Gastroesophageal sphincter (tissue), 4 donors: Measurements from ENCODE around the gene SPAG16. TPM values are rescaled to one million over a fixed set of nuclear protein-coding genes. Genes with fewer than 3 reads are reported as not detected.
"Not testable (repeated sequence)": the region's sequence is repeated elsewhere in the genome, so short reads cannot be mapped to it uniquely, and the experiment has no call there.

Experiments
- ATAC-seq: fragments of 150-250 bp; one replicate; pipeline ENCODE4 v1.9.1; 2016; ENCODE audit warnings: mild to moderate bottlenecking, moderate library complexity
- H3K27ac ChIP-seq, 4 donors: fragments of 200-600 bp; sonication (generic) in 3 of 4; 1 replicate in 3 of 4; 2 replicates in 1 of 4; pipeline ENCODE4 v1.5.1; 2016 to 2019
- H3K27me3 ChIP-seq: fragments of 200-600 bp; sonication (generic); one replicate; pipeline ENCODE4 v1.5.1; 2019
- H3K36me3 ChIP-seq, 2 donors: fragments of 200-600 bp; sonication (generic); one replicate each; pipeline ENCODE4 v1.5.1; 2019; ENCODE audit warnings: control low read depth in 1 of 2
- H3K4me1 ChIP-seq, 3 donors: fragments of 200-600 bp; sonication (generic); 1 replicate in 2 of 3; 2 replicates in 1 of 3; pipeline ENCODE4 v1.5.1; 2016 to 2019; ENCODE audit warnings: control low read depth in 2 of 3
- H3K4me3 ChIP-seq, 2 donors: fragments of 200-600 bp; sonication (generic); one replicate each; pipeline ENCODE4 v1.5.1; 2019; ENCODE audit warnings: mild to moderate bottlenecking in 1 of 2, moderate library complexity in 1 of 2
- H3K9me3 ChIP-seq, 3 donors: fragments of 200-600 bp; sonication (generic); one replicate each; pipeline ENCODE4 v1.5.1; 2017 to 2019; ENCODE audit warnings: control low read depth in 2 of 3
- EP300 ChIP-seq: sonication (generic); formaldehyde crosslinking; IDR thresholded peaks from one replicate; pipeline ENCODE4 v1.6.1; 2017; ENCODE audit warnings: antibody characterized with exemption, mild to moderate bottlenecking
- POLR2A ChIP-seq, 2 donors: fragments of 450-650 bp; IDR thresholded peaks; one replicate each; pipeline ENCODE4 v1.6.1; 2017; ENCODE audit warnings: antibody characterized with exemption in 2 of 2, mild to moderate bottlenecking in 2 of 2, moderate library complexity in 1 of 2
- POLR2AphosphoS5 ChIP-seq: sonication (generic); formaldehyde crosslinking; IDR thresholded peaks from one replicate; pipeline ENCODE4 v1.6.1; 2017; ENCODE audit warnings: antibody characterized with exemption
- WGBS, 2 donors: methylation state at CpG; one replicate each; pipeline ENCODE4 v1.1.5; 2018; ENCODE audit warnings: low coverage in 1 of 2; 5-methylcytosine and 5-hydroxymethylcytosine counted together
- total RNA-seq, 4 donors: library from RNA; depleted of rRNA; stranded (reverse); fragments of >200 nt; gene quantifications; one replicate each; pipeline ENCODE4 v1.1.0, GENCODE V29; 2016
- TF ChIP-seq, protein P1 (sequence below), 4 experiments: fragments of 200-600 bp in 2 of 4; fragments of 450-650 bp in 2 of 4; sonication (generic) in 1 of 4; IDR thresholded peaks; one replicate each; pipeline ENCODE4 v1.5.1; 2017 to 2019; ENCODE audit warnings: antibody characterized with exemption in 4 of 4, mild to moderate bottlenecking in 2 of 4, moderate library complexity in 2 of 4

Gene SPAG16
- total RNA-seq, 4 donors from 2014 or later: 28.9 to 39.8 (median 36.7) TPM

DNA sequence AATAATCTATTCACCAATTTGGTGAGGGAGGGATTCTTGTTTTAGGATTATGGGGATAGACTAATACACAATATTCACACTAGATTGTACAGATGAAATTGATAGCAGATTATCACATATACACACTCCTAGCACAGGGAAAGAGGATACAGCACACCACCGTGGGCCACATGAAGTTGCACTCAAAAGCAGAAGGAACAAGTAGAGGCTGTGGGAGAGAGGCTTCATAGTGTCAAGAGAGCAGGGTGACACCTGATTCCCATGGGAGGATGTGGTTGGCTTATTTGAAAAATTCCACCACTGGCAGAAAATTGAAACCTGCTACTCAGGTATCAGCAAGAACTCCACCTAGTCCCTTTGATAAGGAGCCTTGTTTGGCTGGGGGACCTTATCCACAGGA lies 395.6 kb downstream of the SPAG16 start:
- no peaks in the 10 kb centered on the region for H3K4me1 ChIP-seq
- no peaks in the 10 kb centered on the region for H3K36me3 ChIP-seq
- peaks cover 0 to 5% (median 0%) of the 10 kb centered on the region in 3 donors for H3K9me3 ChIP-seq
- no peak overlapping the region for H3K4me3 ChIP-seq
- no peak for ATAC-seq
- no peaks in the 10 kb centered on the region for H3K27me3 ChIP-seq
- no peak overlapping the region for H3K27ac ChIP-seq
- TF ChIP-seq POLR2AphosphoS5 (no peak), POLR2A (IDR thresholded peaks at IDR 0.05) (no peak), EP300 (no peak)
- TF ChIP-seq, protein P1, sequence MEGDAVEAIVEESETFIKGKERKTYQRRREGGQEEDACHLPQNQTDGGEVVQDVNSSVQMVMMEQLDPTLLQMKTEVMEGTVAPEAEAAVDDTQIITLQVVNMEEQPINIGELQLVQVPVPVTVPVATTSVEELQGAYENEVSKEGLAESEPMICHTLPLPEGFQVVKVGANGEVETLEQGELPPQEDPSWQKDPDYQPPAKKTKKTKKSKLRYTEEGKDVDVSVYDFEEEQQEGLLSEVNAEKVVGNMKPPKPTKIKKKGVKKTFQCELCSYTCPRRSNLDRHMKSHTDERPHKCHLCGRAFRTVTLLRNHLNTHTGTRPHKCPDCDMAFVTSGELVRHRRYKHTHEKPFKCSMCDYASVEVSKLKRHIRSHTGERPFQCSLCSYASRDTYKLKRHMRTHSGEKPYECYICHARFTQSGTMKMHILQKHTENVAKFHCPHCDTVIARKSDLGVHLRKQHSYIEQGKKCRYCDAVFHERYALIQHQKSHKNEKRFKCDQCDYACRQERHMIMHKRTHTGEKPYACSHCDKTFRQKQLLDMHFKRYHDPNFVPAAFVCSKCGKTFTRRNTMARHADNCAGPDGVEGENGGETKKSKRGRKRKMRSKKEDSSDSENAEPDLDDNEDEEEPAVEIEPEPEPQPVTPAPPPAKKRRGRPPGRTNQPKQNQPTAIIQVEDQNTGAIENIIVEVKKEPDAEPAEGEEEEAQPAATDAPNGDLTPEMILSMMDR (IDR thresholded peaks at IDR 0.05): no peak
- WGBS, 2 donors: 89 to 100% methylated on average over 1 of the region's 1 CpG

GRCh38 chr2:213682276-213682675 lies 398.0 kb downstream of the SPAG16 start:
- Histone ChIP-seq H3K4me1 (no peaks in the 10 kb centered on the region), H3K4me3 (no peak overlapping the region), H3K36me3 (no peaks in the 10 kb centered on the region), H3K9me3 (peaks cover 0 to 5% (median 0%) of the 10 kb centered on the region in 3 donors), H3K27me3 (no peaks in the 10 kb centered on the region), H3K27ac (no peak overlapping the region)
- TF ChIP-seq, protein P1 (IDR thresholded peaks at IDR 0.05): no peak
- TF ChIP-seq POLR2A (IDR thresholded peaks at IDR 0.05): no peak
- no peak for TF ChIP-seq EP300
- no peak for ATAC-seq
- WGBS, 2 donors: 68 to 94% methylated on average over 2 of the region's 2 CpGs

DNA sequence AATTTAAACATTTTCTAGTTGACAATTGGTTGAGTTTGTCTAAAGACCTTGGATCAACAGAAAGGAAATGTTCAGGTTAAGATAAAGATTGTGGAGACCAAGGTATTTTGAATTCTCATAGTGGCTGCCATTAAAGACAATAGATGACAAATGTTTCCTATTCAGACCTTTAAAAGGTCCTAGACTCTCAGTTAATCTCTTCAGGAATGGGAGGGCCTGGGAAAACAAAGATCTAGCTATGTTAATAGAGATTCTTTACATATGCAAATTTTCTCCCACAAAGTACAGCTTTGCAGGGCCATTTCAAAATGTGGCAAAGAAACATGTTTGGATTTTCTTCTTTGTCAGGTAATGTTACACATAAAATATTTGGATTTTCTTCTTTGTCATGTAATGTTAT lies 403.9 kb downstream of the SPAG16 start:
- TF ChIP-seq POLR2AphosphoS5: no peak
- TF ChIP-seq, protein P1 (IDR thresholded peaks at IDR 0.05): no peak
- Histone ChIP-seq H3K27me3 (no peaks in the 10 kb centered on the region), H3K9me3 (no peaks in the 10 kb centered on the region), H3K4me1 (no peaks in the 10 kb centered on the region), H3K36me3 (no peaks in the 10 kb centered on the region), H3K4me3 (no peak overlapping the region), H3K27ac (no peak overlapping the region)
- ATAC-seq: no peak

GRCh38 chr2:213688825-213689224 lies 404.6 kb downstream of the SPAG16 start:
- not testable (repeated sequence) for ATAC-seq

GRCh38 chr2:213689585-213689984 lies 405.3 kb downstream of the SPAG16 start:
- ATAC-seq: no peak
- 20 to 38% methylated on average over 1 of the region's 1 CpG for WGBS, 2 donors
- H3K27me3 ChIP-seq: no peaks in the 10 kb centered on the region
- H3K4me1 ChIP-seq: no peaks in the 10 kb centered on the region
- H3K4me3 ChIP-seq: no peak overlapping the region
- TF ChIP-seq EP300 (no peak), POLR2A (IDR thresholded peaks at IDR 0.05) (no peak), POLR2AphosphoS5 (no peak)
- TF ChIP-seq, protein P1 (IDR thresholded peaks at IDR 0.05): no peak
- H3K27ac ChIP-seq: no peak overlapping the region
- no peaks in the 10 kb centered on the region for H3K9me3 ChIP-seq
- H3K36me3 ChIP-seq: no peaks in the 10 kb centered on the region

More at GRCh38 chr2:213688825-213689224, 404.6 kb downstream of the SPAG16 start:
- H3K4me1 ChIP-seq, H3K9me3 ChIP-seq, H3K4me3 ChIP-seq, H3K27ac ChIP-seq, H3K36me3 ChIP-seq, H3K27me3 ChIP-seq: not testable (repeated sequence)
- WGBS, 2 donors: 85 to 89% methylated on average over 3 of the region's 3 CpGs

GRCh38 chr2:213691351-213691750 lies 407.1 kb downstream of the SPAG16 start:
- no peak for TF ChIP-seq POLR2AphosphoS5
- TF ChIP-seq EP300: no peak
- TF ChIP-seq, protein P1 (IDR thresholded peaks at IDR 0.05): no peak
- TF ChIP-seq POLR2A (IDR thresholded peaks at IDR 0.05): no peak
- Histone ChIP-seq H3K27me3 (no peaks in the 10 kb centered on the region), H3K4me3 (no peak overlapping the region), H3K4me1 (no peaks in the 10 kb centered on the region), H3K9me3 (no peaks in the 10 kb centered on the region), H3K27ac (no peak overlapping the region), H3K36me3 (no peaks in the 10 kb centered on the region)
- ATAC-seq: no peak
